Tibial nerve (tissue), 4 donors: ENCODE measurements around the gene BMPR1B.
A peak's percentile ranks its signal among the peaks of the same experiment; 100 is the strongest.

Experiments used
- CTCF ChIP-seq, 5 experiments: fragments of 200-600 bp in 3 of 5; fragments of 450-650 bp in 2 of 5; sonication (generic) in 3 of 5; IDR thresholded peaks; one replicate each; pipeline ENCODE4 v1.5.1; 2016 to 2019; ENCODE audit warnings: antibody characterized with exemption in 5 of 5, mild to moderate bottlenecking in 3 of 5, moderate library complexity in 2 of 5
- EP300 ChIP-seq, 2 donors: sonication (generic); formaldehyde crosslinking; IDR thresholded peaks; one replicate each; pipeline ENCODE4 v1.6.1; 2017; ENCODE audit warnings: antibody characterized with exemption in 2 of 2, mild to moderate bottlenecking in 1 of 2

- TF ChIP-seq CTCF (IDR thresholded peaks at IDR 0.05) (no peak), EP300 (IDR thresholded peaks at IDR 0.05) (peak in 1 of 2 donors; percentile 61)
Observed at GRCh38 chr4:94960708-94961107, 203.0 kb downstream of the BMPR1B start.
